H1 (cell line): ENCODE data around the gene TMEM25. TPM values are rescaled to one million over a fixed set of nuclear protein-coding genes. Genes with fewer than 3 reads are reported as not detected.

Experiments
- CTCF ChIA-PET: fragments of 300-600 bp; sonication (Branson Sonifier 250); formaldehyde crosslinking; loops from one replicate; lab custom pipeline; 2021; ENCODE audit not compliant: partially characterized antibody; lab: Charles Lee
- POLR2A ChIA-PET: fragments of 300-600 bp; sonication (Branson Sonifier 250); formaldehyde crosslinking; loops from one replicate; lab custom pipeline; 2021; ENCODE audit warnings: inconsistent platforms; ENCODE audit not compliant: partially characterized antibody; lab: Charles Lee
- DNase-seq, 2 experiments: peaks; one replicate each; pipeline versions ENCODE4 v3.0.0 to v3.0.0-alpha.2; 2010 to 2022; ENCODE audit warnings: low spot score in 2 of 2, low read depth in 1 of 2, mixed read lengths in 1 of 2
- FAIRE-seq: peaks from 2 replicates; lab custom pipeline; 2011; peaks lifted over from hg19 to GRCh38; lab: Jason Lieb, UNC
- H2AFZ ChIP-seq: 2 replicates; pipeline ENCODE4 v1.8.1; 2012; ENCODE audit warnings: low read length, inconsistent platforms
- H2AK5ac ChIP-seq: 2 replicates; pipeline ENCODE4 v1.6.1; 2013; ENCODE audit warnings: low read depth, low read length
- H2BK120ac ChIP-seq: replicated peaks from 2 replicates; pipeline ENCODE3; 2013; ENCODE audit warnings: low read depth, low read length, inconsistent platforms
- H2BK12ac ChIP-seq: 2 replicates; pipeline ENCODE4 v1.6.1; 2013; ENCODE audit warnings: low read depth, low read length
- H2BK15ac ChIP-seq: 2 replicates; pipeline ENCODE4 v1.6.1; 2013; ENCODE audit warnings: low read length
- H2BK20ac ChIP-seq: 2 replicates; pipeline ENCODE4 v1.6.1; 2013; ENCODE audit warnings: low read length
- H2BK5ac ChIP-seq: 2 replicates; pipeline ENCODE4 v1.6.1; 2013; ENCODE audit warnings: low read depth, low read length
- H3K14ac ChIP-seq: 2 replicates; pipeline ENCODE4 v1.6.1; 2013; ENCODE audit warnings: inconsistent platforms; ENCODE audit not compliant: insufficient read length
- H3K18ac ChIP-seq: 2 replicates; pipeline ENCODE4 v1.6.1; 2013; ENCODE audit warnings: low read length; ENCODE audit errors: extremely low read depth
- H3K23ac ChIP-seq: 2 replicates; pipeline ENCODE4 v1.6.1; 2013; ENCODE audit warnings: inconsistent platforms; ENCODE audit not compliant: insufficient read length
- H3K23me2 ChIP-seq: 2 replicates; pipeline ENCODE4 v1.6.1; 2013; ENCODE audit warnings: low read depth, low read length
- H3K27ac ChIP-seq: 2 replicates; pipeline ENCODE4 v1.6.1; 2011; ENCODE audit warnings: low read depth, low read length, inconsistent platforms
- H3K27me3 ChIP-seq, 4 experiments: replicated peaks in 1 of 4; 1 replicate in 1 of 4; 2 replicates in 3 of 4; pipeline versions ENCODE4 v1.6.1 to v1.8.1; 2011 to 2013; ENCODE audit warnings: low read length in 3 of 4, mild to moderate bottlenecking in 3 of 4, inconsistent platforms in 2 of 4, mixed read lengths in 2 of 4, moderate library complexity in 1 of 4; ENCODE audit not compliant: control insufficient read depth in 3 of 4, insufficient read depth in 3 of 4; ENCODE audit errors: extremely low read depth in 1 of 4
- H3K36me3 ChIP-seq, 4 experiments: 2 replicates each; pipeline versions ENCODE4 v1.6.1 to v1.8.1; 2011 to 2013; ENCODE audit warnings: mild to moderate bottlenecking in 4 of 4, low read length in 3 of 4, moderate library complexity in 2 of 4, control low read depth in 1 of 4, inconsistent platforms in 1 of 4; ENCODE audit not compliant: insufficient read depth in 4 of 4, control insufficient read depth in 2 of 4
- H3K4ac ChIP-seq: replicated peaks from 2 replicates; pipeline ENCODE3; 2013; ENCODE audit warnings: low read length, low read depth, mixed read lengths, inconsistent platforms; ENCODE audit not compliant: insufficient read length
- H3K4me1 ChIP-seq, 4 experiments: replicated peaks in 1 of 4; 1 replicate in 1 of 4; 2 replicates in 3 of 4; pipeline versions ENCODE4 v1.6.1 to v1.8.1; 2011 to 2013; ENCODE audit warnings: low read length in 3 of 4, inconsistent platforms in 2 of 4, mixed read lengths in 1 of 4; ENCODE audit not compliant: insufficient read depth in 4 of 4, control insufficient read depth in 3 of 4
- H3K4me2 ChIP-seq, 2 experiments: 2 replicates each; pipeline versions ENCODE4 v1.6.1 to v1.8.1; 2011 to 2013; ENCODE audit warnings: low read depth in 2 of 2, low read length in 2 of 2, control low read depth in 1 of 2, inconsistent platforms in 1 of 2, mild to moderate bottlenecking in 1 of 2; ENCODE audit not compliant: insufficient read depth in 1 of 2
- H3K4me3 ChIP-seq, 4 experiments: fragments of 200-600, 300-600 bp in 1 of 4; sonication (generic), shearing (Covaris generic), sonication (Bioruptor Twin) in 1 of 4; 2 replicates each; pipeline versions ENCODE4 v1.5.1 to v1.8.1; 2011 to 2016; ENCODE audit warnings: low read length in 4 of 4, low read depth in 3 of 4, control low read depth in 2 of 4, inconsistent platforms in 2 of 4, mild to moderate bottlenecking in 2 of 4, mixed read lengths in 1 of 4, moderate library complexity in 1 of 4; ENCODE audit not compliant: insufficient read depth in 2 of 4; ENCODE audit errors: extremely low read depth in 1 of 4
- H3K56ac ChIP-seq: replicated peaks from 2 replicates; pipeline ENCODE3; 2013; ENCODE audit warnings: low read depth, mild to moderate bottlenecking, mixed read lengths, low read length, inconsistent platforms; ENCODE audit not compliant: insufficient read length
- H3K79me1 ChIP-seq: 2 replicates; pipeline ENCODE4 v1.6.1; 2013; ENCODE audit warnings: low read depth, low read length, control low read depth
- H3K79me2 ChIP-seq, 2 experiments: 2 replicates each; pipeline versions ENCODE4 v1.6.1 to v1.8.1; 2012 to 2013; ENCODE audit warnings: low read length in 2 of 2, mild to moderate bottlenecking in 2 of 2, inconsistent platforms in 1 of 2; ENCODE audit not compliant: insufficient read depth in 2 of 2, control insufficient read depth in 1 of 2
- H3K9ac ChIP-seq, 4 experiments: replicated peaks in 1 of 4; 1 replicate in 1 of 4; 2 replicates in 3 of 4; pipeline versions ENCODE4 v1.6.1 to v1.8.1; 2011 to 2013; ENCODE audit warnings: low read depth in 3 of 4, low read length in 3 of 4, control low read depth in 2 of 4, mild to moderate bottlenecking in 2 of 4, moderate library complexity in 2 of 4, inconsistent platforms in 1 of 4; ENCODE audit errors: extremely low read depth in 1 of 4
- H3K9me3 ChIP-seq, 2 experiments: 2 replicates each; pipeline versions ENCODE4 v1.6.1 to v1.8.1; 2012 to 2013; ENCODE audit warnings: mild to moderate bottlenecking in 2 of 2, moderate library complexity in 2 of 2, control low read depth in 1 of 2, inconsistent platforms in 1 of 2, low read depth in 1 of 2, low read length in 1 of 2, mixed read lengths in 1 of 2; ENCODE audit not compliant: insufficient read depth in 2 of 2
- H4K20me1 ChIP-seq, 2 experiments: replicated peaks in 1 of 2; 2 replicates each; pipeline versions ENCODE3 to v1.8.1; 2011 to 2013; ENCODE audit warnings: inconsistent platforms in 2 of 2, low read length in 2 of 2, mild to moderate bottlenecking in 1 of 2; ENCODE audit not compliant: insufficient read depth in 2 of 2, control insufficient read depth in 1 of 2
- H4K5ac ChIP-seq: 2 replicates; pipeline ENCODE4 v1.6.1; 2013; ENCODE audit warnings: low read length, low read depth, mixed read lengths, inconsistent platforms; ENCODE audit not compliant: insufficient read length
- H4K8ac ChIP-seq: 2 replicates; pipeline ENCODE4 v1.8.0; 2013; ENCODE audit warnings: mild to moderate bottlenecking, moderate library complexity, low read length, inconsistent platforms; ENCODE audit not compliant: insufficient read depth; ENCODE audit errors: extremely low read depth
- H4K91ac ChIP-seq: replicated peaks from 2 replicates; pipeline ENCODE3; 2013; ENCODE audit warnings: low read length, mixed read lengths, inconsistent platforms; ENCODE audit not compliant: insufficient read length
- CBX8 ChIP-seq: fragments of 300-800, 300-1000 bp; sonication (generic); IDR thresholded peaks from 2 replicates; pipeline ENCODE4 v1.7.1; 2016; ENCODE audit warnings: low read depth, low read length, borderline replicate concordance
- POLR2AphosphoS5 ChIP-seq: IDR thresholded peaks from 2 replicates; pipeline ENCODE4 v1.6.1; 2011; ENCODE audit warnings: low read depth, low read length
- WGBS, 2 experiments: shearing (Covaris generic) in 1 of 2; methylation state at CpG; one replicate each; pipeline versions ENCODE4 v1.1.6 to v1.1.7; 2013 to 2015; ENCODE audit warnings: low lambda C conversion rate in 2 of 2, mixed read lengths in 2 of 2, inconsistent platforms in 1 of 2, low coverage in 1 of 2, missing lambda C conversion rate in 1 of 2; ENCODE audit not compliant: insufficient replicate concordance in 2 of 2, insufficient coverage in 1 of 2, insufficient read length in 1 of 2; ENCODE audit errors: extremely low coverage in 1 of 2, missing lambda C conversion rate in 1 of 2; 5-methylcytosine and 5-hydroxymethylcytosine counted together
- polyA plus RNA-seq, 7 experiments: library from polyadenylated mRNA; depleted of rRNA in 3 of 7; stranded (reverse) in 5 of 7; unstranded in 2 of 7; fragments of >200 nt in 5 of 7; fragments of 200-250 nt in 2 of 7; gene quantifications; 1 replicate in 5 of 7; 2 replicates in 1 of 7; 4 replicates in 1 of 7; pipeline versions ENCODE4 v1.2.1 to v1.2.3, GENCODE V29; 2011 to 2013; ENCODE audit warnings: missing spikeins in 2 of 7, mixed read lengths in 2 of 7
- total RNA-seq: library from RNA; stranded (reverse); fragmentation: NEBNext Ultra II Directional; extraction: Animal tissue kit (Norgen Biotek cat#: 25700); gene quantifications from 2 replicates; pipeline ENCODE4 v1.2.1, GENCODE V29; 2021

TMEM25 gene
- total and polyA plus RNA-seq, 2 of the 8 experiments (the other 6 are each of a cell fraction or from before 2014, with no cell fraction given) = 18.3 to 26.8 TPM

DNA sequence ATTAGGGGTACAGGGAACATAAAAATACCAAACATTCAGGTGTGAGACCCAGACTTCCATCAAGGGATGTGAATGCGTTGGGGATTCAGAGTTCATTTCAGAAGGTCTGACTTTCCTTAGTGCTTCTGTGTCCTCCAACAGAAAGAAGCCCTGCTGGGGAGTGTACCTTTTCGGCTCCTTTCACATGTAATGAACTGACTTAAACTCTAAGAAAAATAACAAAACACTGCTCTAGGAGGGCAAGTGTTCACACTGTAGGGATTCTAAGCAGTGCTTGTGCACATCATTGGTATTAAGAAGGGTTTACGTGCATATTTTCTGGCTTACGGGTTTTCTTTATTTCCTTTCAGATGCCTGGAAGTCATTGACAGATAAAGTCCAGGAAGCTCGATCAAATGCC lies 19.4 kb upstream of the TMEM25 start:
- no peak overlapping the region for H2AFZ ChIP-seq
- no peak overlapping the region for H2BK120ac ChIP-seq
- CTCF ChIA-PET = no interaction called here
- no peak for DNase-seq
- 70% methylated on average over 5 of the region's 5 CpGs; no CpG with 5 or more reads in 1 of the 2 experiments for WGBS, 2 experiments
- TF ChIP-seq POLR2AphosphoS5 (no peak), CBX8 (no peak)
- TF ChIP-seq, all 59 proteins: peak for 0
- Histone ChIP-seq H3K4me1 (peaks cover 0 to 3% (median 0%) of the 10 kb centered on the region in 4 experiments; a peak in 2 of 7 replicates), H2AK5ac (no peak overlapping the region), H3K4me3 (no peak overlapping the region), H3K23me2 (no peaks in the 10 kb centered on the region), H4K20me1 (no peaks in the 10 kb centered on the region), H3K4me2 (peak overlapping the region in 1 of 2 experiments; percentile 34; a peak in 2 of 4 replicates), H3K79me1 (no peaks in the 10 kb centered on the region), H2BK12ac (no peak overlapping the region), H3K27me3 (no peaks in the 10 kb centered on the region; a peak in 1 of 7 replicates), H3K27ac (no peak overlapping the region), H4K91ac (no peak overlapping the region), H3K4ac (no peak overlapping the region), H3K56ac (no peak overlapping the region), H4K5ac (no peak overlapping the region), H3K14ac (no peak overlapping the region), H2BK15ac (no peak overlapping the region), H3K79me2 (no peaks in the 10 kb centered on the region), H3K9me3 (no peaks in the 10 kb centered on the region), H4K8ac (no peak overlapping the region), H3K23ac (no peak overlapping the region), H3K18ac (no peak overlapping the region), H2BK20ac (no peak overlapping the region), H3K36me3 (peaks cover 41 to 93% (median 82%) of the 10 kb centered on the region in 4 experiments), H3K9ac (no peak overlapping the region), H2BK5ac (no peak overlapping the region)
- FAIRE-seq = no peak
- POLR2A ChIA-PET = interaction anchor here (1.1 kb wide), 1 partner anchor 45 kb away, joined by 3 read pairs; no protein-coding TSS in a partner anchor
